HCEC 1CT (cell line): Measurements from ENCODE around the gene UQCC2.

Experiments
- DNase-seq: peaks from one replicate; pipeline ENCODE4 v3.0.0-alpha.2; 2017

Gene UQCC2

GRCh38 chr6:33724102-33725023 is 12.9 kb upstream of the UQCC2 start:
- DNase-seq, result no peak

GRCh38 chr6:33723371-33724085 is 12.0 kb upstream of the UQCC2 start:
- no peak for DNase-seq

- no peak for DNase-seq
These were observed 10.7 kb upstream of the UQCC2 start for GRCh38 chr6:33722103-33722623.

- DNase-seq, result no peak
These were observed 10.0 kb upstream of the UQCC2 start for GRCh38 chr6:33721508-33721907.

GRCh38 chr6:33720998-33721397 is 9.5 kb upstream of the UQCC2 start:
- DNase-seq, result no peak

- DNase-seq, result no peak
These were observed 8.0 kb upstream of the UQCC2 start for GRCh38 chr6:33719326-33719987.

- no peak for DNase-seq
These were observed 7.2 kb upstream of the UQCC2 start for GRCh38 chr6:33718713-33719112.

- DNase-seq, result no peak
These were observed 6.5 kb upstream of the UQCC2 start for GRCh38 chr6:33717934-33718455.

- DNase-seq, result no peak
These were observed 5.6 kb upstream of the UQCC2 start for GRCh38 chr6:33716890-33717632.

GRCh38 chr6:33716379-33716778 is 4.9 kb upstream of the UQCC2 start:
- DNase-seq, result no peak

- DNase-seq, result no peak
These were observed 3.0 kb upstream of the UQCC2 start for GRCh38 chr6:33714385-33715040.

GRCh38 chr6:33713786-33714185 is 2.3 kb upstream of the UQCC2 start:
- DNase-seq, result no peak

GRCh38 chr6:33712914-33713313 is 1.4 kb upstream of the UQCC2 start:
- no peak for DNase-seq

- no peak for DNase-seq
These were observed 991 bp downstream of the UQCC2 start for GRCh38 chr6:33710296-33711121.

- DNase-seq, result no peak
These were observed 1.8 kb downstream of the UQCC2 start for GRCh38 chr6:33709605-33710295.

GRCh38 chr6:33708516-33709204 is 2.8 kb downstream of the UQCC2 start:
- DNase-seq, result no peak

- no peak for DNase-seq
These were observed 3.7 kb downstream of the UQCC2 start for GRCh38 chr6:33707771-33708170.

GRCh38 chr6:33705955-33706725 is 5.4 kb downstream of the UQCC2 start:
- no peak for DNase-seq
